DMS53 treated with DMSO at 0.1 percent for 48 hours (cell line): ENCODE results near the gene HMGN1.

Source experiments
- DNase-seq: peaks from one replicate; lab custom pipeline; 2025; ENCODE audit not compliant: unreplicated experiment; lab: John Stamatoyannopoulos, UW

The HMGN1 gene

DNA sequence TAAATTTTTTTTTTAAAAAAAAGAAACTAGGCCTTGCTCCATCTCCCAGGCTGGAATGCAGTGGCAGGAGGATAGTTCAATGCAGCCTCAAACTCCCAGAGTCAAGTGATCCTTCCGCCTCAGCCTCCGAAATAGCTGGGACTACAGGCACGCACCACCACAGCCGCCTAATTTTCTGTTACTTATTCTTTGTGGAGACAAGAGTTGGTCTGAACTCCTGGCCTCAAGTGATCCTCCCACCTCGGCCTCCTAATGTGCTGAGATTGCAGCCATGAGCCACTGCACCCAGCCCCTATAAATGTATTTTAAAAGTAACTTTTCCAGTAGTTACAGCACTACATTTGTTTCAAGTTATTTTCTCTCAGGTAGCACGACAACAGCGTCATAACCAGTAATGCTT is 37.7 kb downstream of the HMGN1 start:
- no peak for DNase-seq

DNA sequence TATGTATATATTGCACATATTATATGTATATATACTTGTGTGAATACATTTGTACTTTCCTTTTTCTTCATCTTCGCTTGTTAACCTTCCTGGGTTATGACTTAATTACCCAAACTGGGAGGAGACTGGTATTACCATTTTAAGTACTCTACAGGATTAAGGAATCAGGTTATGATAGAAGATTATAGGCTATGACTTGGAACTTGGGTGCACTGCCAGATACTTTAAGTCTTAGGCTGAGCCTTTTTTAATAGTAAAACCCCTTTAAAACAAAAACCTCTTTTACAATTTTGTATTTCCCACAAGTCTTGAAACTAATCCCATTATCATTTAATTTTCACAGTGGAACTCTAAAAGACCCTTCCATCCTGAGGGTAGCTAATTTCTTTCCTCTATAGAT is 41.4 kb downstream of the HMGN1 start:
- no peak for DNase-seq

DNA sequence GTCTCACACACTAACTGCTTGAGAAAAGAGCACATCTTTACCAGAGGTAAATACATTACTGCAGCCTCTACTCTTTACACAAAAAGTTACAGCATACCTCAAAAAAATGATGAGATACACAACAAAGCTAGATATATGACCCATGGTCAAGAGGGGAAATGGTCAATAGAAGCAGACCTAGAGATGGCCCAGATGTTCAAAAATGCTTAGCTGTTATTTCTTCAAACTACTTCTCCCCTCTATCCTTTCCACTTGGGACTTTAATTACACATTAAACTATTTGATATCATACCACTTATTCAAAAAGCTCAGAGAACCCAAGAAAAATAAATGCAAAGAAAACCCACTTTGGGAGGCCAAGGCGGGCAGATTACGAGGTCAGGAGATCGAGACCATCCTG is 48.3 kb downstream of the HMGN1 start:
- no peak for DNase-seq

DNA sequence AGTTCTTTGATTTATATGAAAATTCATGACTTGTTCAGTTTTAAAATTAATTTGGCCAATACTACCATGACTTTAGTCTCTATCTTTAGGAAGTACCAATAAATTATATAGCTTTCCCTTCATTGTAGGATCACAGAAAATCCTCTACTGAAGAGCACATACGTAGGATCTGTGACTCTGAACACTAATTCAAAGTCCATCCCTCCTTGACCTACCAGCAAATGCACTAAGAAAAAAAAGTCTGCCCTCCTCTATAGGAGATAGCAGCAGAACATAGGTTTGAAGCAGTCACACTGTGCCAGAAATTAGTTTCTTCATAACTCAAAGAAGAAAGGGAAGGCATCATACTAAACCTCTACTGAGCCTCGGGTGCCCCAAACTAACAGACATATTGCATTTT is 52.0 kb downstream of the HMGN1 start:
- DNase-seq: no peak
